Esophagus muscularis mucosa (tissue), 3 donors: ENCODE measurements around the gene RNF224.

Source experiments
- CTCF ChIP-seq, 3 experiments: fragments of 200-600 bp in 2 of 3; fragments of 450-650 bp in 1 of 3; sonication (generic) in 2 of 3; IDR thresholded peaks; one replicate each; pipeline ENCODE4 v1.5.1; 2017 to 2019; ENCODE audit warnings: antibody characterized with exemption in 3 of 3, mild to moderate bottlenecking in 2 of 3, moderate library complexity in 1 of 3
- POLR2A ChIP-seq: fragments of 450-650 bp; IDR thresholded peaks from one replicate; pipeline ENCODE4 v1.6.1; 2017; ENCODE audit warnings: antibody characterized with exemption, moderate library complexity, mild to moderate bottlenecking, low read depth
- POLR2AphosphoS5 ChIP-seq, 2 donors: sonication (generic); formaldehyde crosslinking; IDR thresholded peaks; one replicate each; pipeline ENCODE4 v1.6.1; 2017; ENCODE audit warnings: antibody characterized with exemption in 2 of 2

DNA sequence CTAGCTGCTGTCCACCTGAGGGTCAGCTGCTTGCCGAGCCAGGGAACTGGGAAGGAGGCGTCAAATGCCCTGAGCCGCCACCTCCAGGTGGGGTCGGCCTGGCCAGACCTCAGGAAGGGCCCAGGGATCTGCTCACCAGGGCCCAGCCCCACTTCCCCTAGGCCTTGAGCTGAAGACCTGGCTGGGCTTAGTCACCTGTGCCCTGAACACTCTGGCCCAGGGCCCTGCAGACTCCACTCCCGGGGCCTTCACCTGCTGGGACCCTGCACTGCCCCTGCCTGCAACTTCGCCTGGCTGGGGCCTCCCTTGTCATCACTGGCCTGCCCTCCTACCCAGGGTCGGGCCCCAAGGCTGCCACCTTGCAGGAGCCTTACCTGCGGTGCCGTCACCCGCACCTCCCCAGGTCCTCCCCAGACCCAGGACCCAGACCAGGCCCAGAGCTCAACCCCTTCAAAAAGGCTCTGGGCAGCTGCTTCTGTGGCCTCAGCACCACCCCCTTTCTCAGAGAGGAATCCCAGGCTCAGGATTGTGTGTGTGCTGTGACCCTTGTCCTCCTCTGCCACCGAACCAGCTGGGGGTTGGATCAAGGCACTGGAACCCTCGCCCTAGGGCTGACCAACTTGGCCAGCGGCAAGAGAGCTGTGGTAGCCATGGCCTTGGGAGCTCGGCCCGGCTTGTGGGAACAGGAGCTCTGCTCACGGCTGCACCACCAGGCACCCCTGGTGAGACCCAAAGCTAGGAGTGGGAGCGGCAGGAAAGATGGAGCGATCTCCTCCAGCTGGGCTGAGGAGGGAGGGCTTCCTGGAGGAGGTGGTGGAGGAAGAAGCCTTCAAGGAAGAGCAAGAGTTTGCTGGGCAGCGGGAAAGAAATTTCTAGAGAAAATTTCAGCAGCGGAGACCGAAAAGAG lies 26.7 kb downstream of the RNF224 start:
- TF ChIP-seq POLR2A (no peak), CTCF (IDR thresholded peaks at IDR 0.05) (no peak), POLR2AphosphoS5 (IDR thresholded peaks at IDR 0.05) (no peak)
